Fibroblast of lung (primary cell): ENCODE measurements around the gene LDAH. TPM values are rescaled to one million over a fixed set of nuclear protein-coding genes. Genes with fewer than 3 reads are reported as not detected.

Experiments used
- DNase-seq, 2 donors: peaks; one replicate each; pipeline versions ENCODE4 v3.0.0 to v3.0.0-alpha.2; 2010; ENCODE audit warnings: low read depth in 2 of 2
- H2AFZ ChIP-seq: 2 replicates; pipeline ENCODE4 v1.5.1; 2012; ENCODE audit warnings: low read length, control low read depth, inconsistent platforms
- H3K27ac ChIP-seq: 2 replicates; pipeline ENCODE4 v1.5.1; 2011; ENCODE audit warnings: low read length, control low read depth; ENCODE audit not compliant: insufficient read depth
- H3K27me3 ChIP-seq: 2 replicates; pipeline ENCODE4 v1.5.1; 2011; ENCODE audit warnings: mild to moderate bottlenecking, low read length; ENCODE audit not compliant: control insufficient read depth, insufficient read depth
- H3K36me3 ChIP-seq: 2 replicates; pipeline ENCODE4 v1.5.1; 2011; ENCODE audit warnings: low read length; ENCODE audit not compliant: control insufficient read depth, insufficient read depth
- H3K4me1 ChIP-seq: 2 replicates; pipeline ENCODE4 v1.5.1; 2011; ENCODE audit warnings: low read length; ENCODE audit not compliant: control insufficient read depth, insufficient read depth; ENCODE audit errors: extremely low read depth
- H3K4me2 ChIP-seq: 2 replicates; pipeline ENCODE4 v1.5.1; 2011; ENCODE audit warnings: low read length, control low read depth; ENCODE audit not compliant: insufficient read depth; ENCODE audit errors: extremely low read depth
- H3K4me3 ChIP-seq, 4 experiments: fragments of 200-600 bp in 1 of 4; sonication (generic) in 1 of 4; replicated peaks in 1 of 4; 2 replicates each; pipeline ENCODE4 v1.5.1; 2011 to 2016; ENCODE audit warnings: low read length in 4 of 4, low read depth in 3 of 4, mild to moderate bottlenecking in 3 of 4, control low read depth in 2 of 4, inconsistent platforms in 1 of 4, mixed read lengths in 1 of 4; ENCODE audit not compliant: insufficient read depth in 1 of 4; ENCODE audit errors: control extremely low read depth in 1 of 4
- H3K79me2 ChIP-seq: 2 replicates; pipeline ENCODE4 v1.5.1; 2012; ENCODE audit warnings: mild to moderate bottlenecking, low read length, inconsistent platforms; ENCODE audit not compliant: control insufficient read depth, insufficient read depth
- H3K9ac ChIP-seq: 2 replicates; pipeline ENCODE4 v1.5.1; 2011; ENCODE audit warnings: mild to moderate bottlenecking, low read length, control low read depth; ENCODE audit not compliant: insufficient read depth
- H3K9me3 ChIP-seq: 2 replicates; pipeline ENCODE4 v1.5.1; 2012; ENCODE audit warnings: low read depth, low read length; ENCODE audit not compliant: control insufficient read depth, insufficient read depth
- H4K20me1 ChIP-seq: 2 replicates; pipeline ENCODE4 v1.5.1; 2011; ENCODE audit warnings: low read length; ENCODE audit not compliant: control insufficient read depth, insufficient read depth; ENCODE audit errors: extremely low read depth
- CTCF ChIP-seq, 2 donors: IDR thresholded peaks in 1 of 2; conservative IDR thresholded peaks in 1 of 2; 1 replicate in 1 of 2; 2 replicates in 1 of 2; pipeline ENCODE4 v1.5.1; 2011 to 2012; ENCODE audit warnings: low read length in 2 of 2, control low read depth in 1 of 2, inconsistent platforms in 1 of 2, low read depth in 1 of 2, mild to moderate bottlenecking in 1 of 2
- EZH2 ChIP-seq: IDR thresholded peaks from 2 replicates; pipeline ENCODE4 v1.5.1; 2012; ENCODE audit warnings: low read length, control low read depth, mild to moderate bottlenecking; ENCODE audit errors: missing control alignments
- polyA plus RNA-seq, 2 donors: library from polyadenylated mRNA; depleted of rRNA in 1 of 2; stranded (reverse) in 1 of 2; unstranded in 1 of 2; fragments of >200 nt; gene quantifications; 2 replicates each; pipeline ENCODE4 v1.2.1, GENCODE V29; 2011 to 2012; ENCODE audit warnings: missing spikeins in 1 of 2
- total RNA-seq: library from RNA; depleted of rRNA; stranded (reverse); fragments of >200 nt; gene quantifications from 2 replicates; pipeline ENCODE4 v1.2.1, GENCODE V29; 2014

The LDAH gene
- total and polyA plus RNA-seq, 2 donors (not counting 1 experiment from before 2014, with no cell fraction given), result 20.5 to 22.8 TPM

GRCh38 chr2:20689428-20690264 lies 133.3 kb downstream of the LDAH start:
- Histone ChIP-seq H3K27me3 (no peaks in the 10 kb centered on the region), H3K79me2 (no peaks in the 10 kb centered on the region), H3K27ac (no peak overlapping the region), H3K4me2 (no peak overlapping the region), H2AFZ (no peak overlapping the region), H3K9ac (no peak overlapping the region), H3K4me1 (no peaks in the 10 kb centered on the region), H4K20me1 (no peaks in the 10 kb centered on the region), H3K36me3 (no peaks in the 10 kb centered on the region), H3K9me3 (no peaks in the 10 kb centered on the region), H3K4me3 (no peak overlapping the region)
- DNase-seq, result no peak
- no peak for TF ChIP-seq EZH2
- no peak for TF ChIP-seq CTCF (conservative IDR thresholded peaks at IDR 0.05 in 1 of 2, IDR thresholded peaks at IDR 0.05 in 1 of 2; ENCODE audit: low read depth in 1 of 2, low read length in 2 of 2)

GRCh38 chr2:20687260-20687832 lies 135.6 kb downstream of the LDAH start:
- Histone ChIP-seq H3K4me2 (no peak overlapping the region), H3K36me3 (no peaks in the 10 kb centered on the region), H3K4me3 (no peak overlapping the region), H3K9ac (no peak overlapping the region), H4K20me1 (no peaks in the 10 kb centered on the region), H3K27ac (no peak overlapping the region), H3K9me3 (no peaks in the 10 kb centered on the region), H2AFZ (no peak overlapping the region), H3K79me2 (no peaks in the 10 kb centered on the region), H3K27me3 (no peaks in the 10 kb centered on the region), H3K4me1 (no peaks in the 10 kb centered on the region)
- no peak for DNase-seq
- no peak for TF ChIP-seq CTCF (conservative IDR thresholded peaks at IDR 0.05 in 1 of 2, IDR thresholded peaks at IDR 0.05 in 1 of 2; ENCODE audit: low read depth in 1 of 2, low read length in 2 of 2)

GRCh38 chr2:20684581-20685063 lies 138.3 kb downstream of the LDAH start:
- DNase-seq, result no peak
- Histone ChIP-seq H3K4me2 (no peak overlapping the region), H3K27me3 (no peaks in the 10 kb centered on the region), H3K36me3 (peaks cover 2% of the 10 kb centered on the region), H3K79me2 (no peaks in the 10 kb centered on the region), H2AFZ (no peak overlapping the region), H3K9me3 (no peaks in the 10 kb centered on the region), H3K4me3 (no peak overlapping the region), H3K9ac (no peak overlapping the region), H3K4me1 (no peaks in the 10 kb centered on the region), H3K27ac (no peak overlapping the region), H4K20me1 (no peaks in the 10 kb centered on the region)
- TF ChIP-seq EZH2 (no peak), CTCF (conservative IDR thresholded peaks at IDR 0.05 in 1 of 2, IDR thresholded peaks at IDR 0.05 in 1 of 2; ENCODE audit: low read depth in 1 of 2, low read length in 2 of 2) (no peak)
